GM23338 (cell line): Measurements from ENCODE around the gene TMTC4.

ENCODE experiments used
- CREB1 ChIP-seq: fragments of 250-450 bp; sonication (Bioruptor Pico); IDR thresholded peaks from 2 replicates; pipeline ENCODE4 v1.5.0; 2020; ENCODE audit warnings: low read depth, mild to moderate bottlenecking, moderate library complexity
- EZH2 ChIP-seq: fragments of 200-600 bp; sonication (generic); IDR thresholded peaks from one replicate; pipeline ENCODE4 v1.8.0; 2017; ENCODE audit warnings: antibody characterized with exemption, mild to moderate bottlenecking, low read depth; ENCODE audit not compliant: unreplicated experiment
- EZH2phosphoT487 ChIP-seq: fragments of 200-600 bp; sonication (generic); IDR thresholded peaks from one replicate; pipeline ENCODE4 v1.8.1; 2018; ENCODE audit warnings: antibody characterized with exemption; ENCODE audit not compliant: unreplicated experiment
- JUNB ChIP-seq: IDR thresholded peaks from one replicate; pipeline ENCODE4 v1.6.1; 2016; ENCODE audit warnings: antibody characterized with exemption; ENCODE audit not compliant: unreplicated experiment
- NANOG ChIP-seq: IDR thresholded peaks from 2 replicates; pipeline ENCODE4 v1.6.1; 2016; ENCODE audit warnings: antibody characterized with exemption, borderline replicate concordance
- POLR2AphosphoS5 ChIP-seq: IDR thresholded peaks from 2 replicates; pipeline ENCODE4 v1.6.1; 2016; ENCODE audit warnings: antibody characterized with exemption, low read depth
- REST ChIP-seq: IDR thresholded peaks from one replicate; pipeline ENCODE4 v1.6.1; 2018; ENCODE audit warnings: antibody characterized with exemption; ENCODE audit not compliant: unreplicated experiment
- ZNF114 ChIP-seq: fragments of 250-450 bp; sonication (Bioruptor Pico); IDR thresholded peaks from 2 replicates; pipeline ENCODE4 v1.5.0; 2020; ENCODE audit warnings: mild to moderate bottlenecking, moderate library complexity
- ZNF331 ChIP-seq: fragments of 250-450 bp; sonication (Bioruptor Pico); IDR thresholded peaks from 2 replicates; pipeline ENCODE4 v1.5.0; 2020; ENCODE audit warnings: low read depth, mild to moderate bottlenecking, moderate library complexity
- TF ChIP-seq, protein P1 (sequence below), 2 experiments: fragments of 200-600 bp in 1 of 2; sonication (generic) in 1 of 2; conservative IDR thresholded peaks; 2 replicates each; pipeline versions ENCODE4 v1.5.1 to v1.6.1; 2016 to 2017; ENCODE audit warnings: antibody characterized with exemption in 2 of 2, low read depth in 2 of 2, mild to moderate bottlenecking in 2 of 2, moderate library complexity in 1 of 2
- TF ChIP-seq, protein P2 (sequence below): IDR thresholded peaks from 2 replicates; pipeline ENCODE4 v1.6.1; 2016; ENCODE audit warnings: antibody characterized with exemption

- TF ChIP-seq, protein P1, sequence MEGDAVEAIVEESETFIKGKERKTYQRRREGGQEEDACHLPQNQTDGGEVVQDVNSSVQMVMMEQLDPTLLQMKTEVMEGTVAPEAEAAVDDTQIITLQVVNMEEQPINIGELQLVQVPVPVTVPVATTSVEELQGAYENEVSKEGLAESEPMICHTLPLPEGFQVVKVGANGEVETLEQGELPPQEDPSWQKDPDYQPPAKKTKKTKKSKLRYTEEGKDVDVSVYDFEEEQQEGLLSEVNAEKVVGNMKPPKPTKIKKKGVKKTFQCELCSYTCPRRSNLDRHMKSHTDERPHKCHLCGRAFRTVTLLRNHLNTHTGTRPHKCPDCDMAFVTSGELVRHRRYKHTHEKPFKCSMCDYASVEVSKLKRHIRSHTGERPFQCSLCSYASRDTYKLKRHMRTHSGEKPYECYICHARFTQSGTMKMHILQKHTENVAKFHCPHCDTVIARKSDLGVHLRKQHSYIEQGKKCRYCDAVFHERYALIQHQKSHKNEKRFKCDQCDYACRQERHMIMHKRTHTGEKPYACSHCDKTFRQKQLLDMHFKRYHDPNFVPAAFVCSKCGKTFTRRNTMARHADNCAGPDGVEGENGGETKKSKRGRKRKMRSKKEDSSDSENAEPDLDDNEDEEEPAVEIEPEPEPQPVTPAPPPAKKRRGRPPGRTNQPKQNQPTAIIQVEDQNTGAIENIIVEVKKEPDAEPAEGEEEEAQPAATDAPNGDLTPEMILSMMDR (conservative IDR thresholded peaks at IDR 0.05; ENCODE audit: low read depth in 2 of 2) = no peak
- no peak for TF ChIP-seq EZH2
- TF ChIP-seq POLR2AphosphoS5 = no peak
- no peak for TF ChIP-seq NANOG
- TF ChIP-seq REST = no peak
- no peak for TF ChIP-seq EZH2phosphoT487
- no peak for TF ChIP-seq CREB1 (CRISPR knock-in tag)
- no peak for TF ChIP-seq ZNF331 (CRISPR knock-in tag)
- TF ChIP-seq JUNB = no peak
- TF ChIP-seq, protein P2, sequence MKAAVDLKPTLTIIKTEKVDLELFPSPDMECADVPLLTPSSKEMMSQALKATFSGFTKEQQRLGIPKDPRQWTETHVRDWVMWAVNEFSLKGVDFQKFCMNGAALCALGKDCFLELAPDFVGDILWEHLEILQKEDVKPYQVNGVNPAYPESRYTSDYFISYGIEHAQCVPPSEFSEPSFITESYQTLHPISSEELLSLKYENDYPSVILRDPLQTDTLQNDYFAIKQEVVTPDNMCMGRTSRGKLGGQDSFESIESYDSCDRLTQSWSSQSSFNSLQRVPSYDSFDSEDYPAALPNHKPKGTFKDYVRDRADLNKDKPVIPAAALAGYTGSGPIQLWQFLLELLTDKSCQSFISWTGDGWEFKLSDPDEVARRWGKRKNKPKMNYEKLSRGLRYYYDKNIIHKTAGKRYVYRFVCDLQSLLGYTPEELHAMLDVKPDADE = no peak
- no peak for TF ChIP-seq ZNF114 (CRISPR knock-in tag)
Observed at GRCh38 chr13:100689191-100689590, 14.6 kb upstream of the TMTC4 start.
